GM12878 (cell line): ENCODE measurements around the gene TEKT5. TPM values are rescaled to one million over a fixed set of nuclear protein-coding genes. Genes with fewer than 3 reads are reported as not detected.

ENCODE experiments used
- ATAC-seq: fragments of 200-7000 bp; cut with Tn5 transposase; 3 replicates; pipeline ENCODE4 v1.9.1; 2020; ENCODE audit warnings: mild to moderate bottlenecking, moderate library complexity
- BruUV-seq: library from RNA; stranded (reverse); fragments of 400-500 nt; replicated peaks from 2 replicates; lab custom pipeline; 2021; lab: Mats Ljungman, UMichigan
- CTCF ChIA-PET: fragments of 300-600 bp; sonication (Branson Sonifier 250); formaldehyde crosslinking; extraction: SDS; loops from one replicate; lab custom pipeline; 2021; ENCODE audit warnings: inconsistent platforms; lab: Yijun Ruan, JAX
- POLR2A ChIA-PET: fragments of 350-600 bp; formaldehyde crosslinking; extraction: SDS; loops from one replicate; lab custom pipeline; 2021; ENCODE audit warnings: inconsistent platforms; lab: Charles Lee
- RAD21 ChIA-PET: fragments of 300-600 bp; sonication (Branson Sonifier 250); formaldehyde crosslinking; loops from one replicate; lab custom pipeline; 2023; ENCODE audit warnings: antibody characterized with exemption; ENCODE audit not compliant: unreplicated experiment; lab: Charles Lee
- SMC1A ChIA-PET: fragments of 300-600 bp; sonication (Branson Sonifier 250); formaldehyde crosslinking; loops from one replicate; lab custom pipeline; 2023; ENCODE audit not compliant: unreplicated experiment, uncharacterized antibody; lab: Charles Lee
- DNase-seq: peaks from one replicate; pipeline ENCODE4 v3.0.0-alpha.2; 2011; ENCODE audit warnings: low read depth, low spot score
- FAIRE-seq: peaks from 3 replicates; lab custom pipeline; 2011; peaks lifted over from hg19 to GRCh38; lab: Jason Lieb, UNC
- H2AFZ ChIP-seq: 2 replicates; pipeline ENCODE4 v1.6.0; 2011; ENCODE audit warnings: low read depth, low read length, control low read depth; ENCODE audit not compliant: control insufficient read depth
- H3K27ac ChIP-seq: 2 replicates; pipeline ENCODE4 v1.5.1; 2011; ENCODE audit warnings: control low read depth; ENCODE audit not compliant: control insufficient read depth, insufficient read depth
- H3K27me3 ChIP-seq, 2 experiments: replicated peaks in 1 of 2; 2 replicates each; pipeline versions ENCODE4 v1.6.0 to v1.6.1; 2011; ENCODE audit warnings: low read length in 1 of 2; ENCODE audit not compliant: control insufficient read depth in 2 of 2, insufficient read depth in 2 of 2
- H3K36me3 ChIP-seq, 2 experiments: 2 replicates each; pipeline ENCODE4 v1.5.1; 2011; ENCODE audit warnings: low read length in 1 of 2; ENCODE audit not compliant: control insufficient read depth in 2 of 2, insufficient read depth in 2 of 2
- H3K4me1 ChIP-seq: 2 replicates; pipeline ENCODE4 v1.6.1; 2011; ENCODE audit warnings: mild to moderate bottlenecking, low read length, moderate library complexity, mixed read lengths; ENCODE audit not compliant: control insufficient read depth, insufficient read depth
- H3K4me2 ChIP-seq: 2 replicates; pipeline ENCODE4 v1.6.0; 2011; ENCODE audit warnings: control low read depth; ENCODE audit not compliant: control insufficient read depth, insufficient read depth
- H3K4me3 ChIP-seq: fragments of 200-600 bp; sonication (generic); 2 replicates; pipeline ENCODE4 v1.5.1; 2016
- H3K79me2 ChIP-seq: 2 replicates; pipeline ENCODE4 v1.6.0; 2011; ENCODE audit warnings: low read length; ENCODE audit not compliant: control insufficient read depth, insufficient read depth
- H3K9ac ChIP-seq: 2 replicates; pipeline ENCODE4 v1.8.0; 2011; ENCODE audit warnings: low read length, control low read depth, mixed read lengths; ENCODE audit not compliant: control insufficient read depth, insufficient read depth
- H3K9me3 ChIP-seq: replicated peaks from 3 replicates; pipeline ENCODE4 v1.5.1; 2011; ENCODE audit warnings: mild to moderate bottlenecking, low read length; ENCODE audit not compliant: control insufficient read depth, insufficient read depth
- H4K20me1 ChIP-seq: 2 replicates; pipeline ENCODE4 v1.6.0; 2011; ENCODE audit not compliant: control insufficient read depth, insufficient read depth
- ASH2L ChIP-seq: fragments of 300-600, 200-600 bp; sonication (generic); IDR thresholded peaks from 2 replicates; pipeline ENCODE4 v1.6.1; 2017; ENCODE audit warnings: low read depth, mild to moderate bottlenecking, borderline replicate concordance
- BRCA1 ChIP-seq: IDR thresholded peaks from 2 replicates; pipeline ENCODE4 v1.6.1; 2011; ENCODE audit warnings: low read depth, low read length, improper control_type of control experiment
- CBFB ChIP-seq: IDR thresholded peaks from 2 replicates; pipeline ENCODE4 v1.6.1; 2016; ENCODE audit warnings: antibody characterized with exemption, low read depth
- CREM ChIP-seq: IDR thresholded peaks from 2 replicates; pipeline ENCODE4 v1.6.1; 2014; ENCODE audit warnings: antibody characterized with exemption, low read depth
- FOXK2 ChIP-seq: fragments of 450-650 bp; IDR thresholded peaks from 2 replicates; pipeline ENCODE4 v1.6.1; 2017; ENCODE audit warnings: mild to moderate bottlenecking, moderate library complexity
- RBBP5 ChIP-seq: fragments of 200-600 bp; sonication (generic); conservative IDR thresholded peaks from 2 replicates; pipeline ENCODE4 v1.6.1; 2016
- RUNX3 ChIP-seq: IDR thresholded peaks from 2 replicates; pipeline ENCODE4 v1.6.1; 2012; ENCODE audit warnings: low read length, inconsistent platforms
- SREBF1 ChIP-seq: IDR thresholded peaks from 2 replicates; pipeline ENCODE4 v1.6.1; 2012; ENCODE audit warnings: mild to moderate bottlenecking, low read length
- ZNF274 ChIP-seq: IDR thresholded peaks from one replicate; pipeline ENCODE4 v1.8.0; 2011; ENCODE audit not compliant: insufficient read length, insufficient read depth
- WGBS: methylation state at CpG from one replicate; pipeline ENCODE4 v1.1.6; 2016; ENCODE audit warnings: low lambda C conversion rate; ENCODE audit not compliant: insufficient replicate concordance, insufficient coverage; ENCODE audit errors: missing lambda C conversion rate; 5-methylcytosine and 5-hydroxymethylcytosine counted together
- in situ Hi-C: fragments of 300-500 bp; cut with MboI; formaldehyde crosslinking; loops from 9 replicates; pipeline ENCODE4 v1.14.3; 2018; ENCODE audit warnings: mixed read lengths
- intact Hi-C: fragments of 100-400 bp; cut with micrococcal nuclease; formaldehyde crosslinking; loops from one replicate; pipeline ENCODE4 v1.14.2; 2022; ENCODE audit not compliant: unreplicated experiment
- polyA plus RNA-seq, 11 experiments: library from polyadenylated mRNA; depleted of rRNA in 4 of 11; unstranded in 6 of 11; stranded (reverse) in 5 of 11; fragments of >200 nt; fragmentation: Nextera tagmentation in 4 of 11; fragmentation: Illumina TruSeq in 1 of 11; extraction: Ambion mirVana in 4 of 11; extraction: Trizol in 1 of 11; gene quantifications; 1 replicate in 1 of 11; 2 replicates in 10 of 11; pipeline versions ENCODE4 v1.2.1 to v1.2.3, GENCODE V29; 2011 to 2016; ENCODE audit warnings: inconsistent platforms in 2 of 11, missing spikeins in 2 of 11, low read depth in 1 of 11
- total RNA-seq, 4 experiments: library from RNA; depleted of rRNA in 3 of 4; stranded (reverse); fragments of >200 nt in 3 of 4; fragmentation: Illumina TruSeq in 1 of 4; extraction: Trizol in 1 of 4; gene quantifications; 2 replicates each; pipeline versions ENCODE4 v1.2.1 to v1.2.3, GENCODE V29; 2013 to 2021
- TF ChIP-seq, protein P1 (sequence below): IDR thresholded peaks from 2 replicates; pipeline ENCODE4 v1.6.1; 2011; ENCODE audit warnings: borderline replicate concordance, low read depth, mild to moderate bottlenecking, moderate library complexity, mixed read lengths, low read length; ENCODE audit not compliant: insufficient read depth; ENCODE audit errors: extremely low read length

TEKT5 gene
- total and polyA plus RNA-seq, 10 of the 15 experiments (the other 5 are each of a cell fraction or from before 2014, with no cell fraction given): 0.19 to 2.2 (median 0.68) TPM; not detected in 1

DNA sequence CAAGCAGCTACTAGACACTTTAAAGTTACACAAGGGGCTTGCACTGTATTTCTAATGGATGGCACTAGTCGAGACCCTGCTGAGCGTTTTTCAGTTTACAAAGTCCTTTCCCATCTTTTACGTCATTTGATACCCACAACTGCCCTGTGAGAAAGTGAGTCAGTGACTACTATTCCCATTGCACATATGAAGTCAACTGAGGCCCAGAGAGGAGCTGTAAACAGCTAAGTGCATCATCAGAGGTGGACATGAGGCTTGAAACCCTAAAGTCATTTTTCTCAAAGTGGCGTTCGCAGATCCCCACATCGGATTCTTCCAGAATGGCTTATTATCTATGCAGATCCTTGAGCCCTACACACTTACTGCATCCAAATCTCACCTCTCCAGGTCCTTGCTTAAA is 50.6 kb downstream of the TEKT5 start:
- no peak overlapping the region for H3K9ac ChIP-seq
- in situ Hi-C loops (no loop called here), intact Hi-C loops (no loop called here)
- no peaks in the 10 kb centered on the region for H3K36me3 ChIP-seq
- no peak overlapping the region for H3K27ac ChIP-seq
- no TSS peak for BruUV-seq
- ChIA-PET POLR2A (no interaction called here), SMC1A (no interaction called here), RAD21 (no interaction called here), CTCF (no interaction called here)
- no peaks in the 10 kb centered on the region; a peak in 1 of 4 replicates for H3K27me3 ChIP-seq
- no peaks in the 10 kb centered on the region for H4K20me1 ChIP-seq
- ATAC-seq (no peak), FAIRE-seq (no peak), DNase-seq (no peak)
- WGBS: 59% methylated on average over 6 of the region's 6 CpGs
- H3K9me3 ChIP-seq: no peaks in the 10 kb centered on the region; the same call in 2 of the 3 replicates
- no peak overlapping the region for H2AFZ ChIP-seq
- H3K4me2 ChIP-seq: no peak overlapping the region
- TF ChIP-seq CREM (no peak), BRCA1 (no peak), RUNX3 (no peak), FOXK2 (no peak), ASH2L (no peak), ZNF274 (no peak), CBFB (no peak), SREBF1 (no peak), RBBP5 (no peak)
- TF ChIP-seq, protein P1, sequence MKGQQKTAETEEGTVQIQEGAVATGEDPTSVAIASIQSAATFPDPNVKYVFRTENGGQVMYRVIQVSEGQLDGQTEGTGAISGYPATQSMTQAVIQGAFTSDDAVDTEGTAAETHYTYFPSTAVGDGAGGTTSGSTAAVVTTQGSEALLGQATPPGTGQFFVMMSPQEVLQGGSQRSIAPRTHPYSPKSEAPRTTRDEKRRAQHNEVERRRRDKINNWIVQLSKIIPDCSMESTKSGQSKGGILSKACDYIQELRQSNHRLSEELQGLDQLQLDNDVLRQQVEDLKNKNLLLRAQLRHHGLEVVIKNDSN: no peak
- H3K79me2 ChIP-seq: no peaks in the 10 kb centered on the region
- peaks cover 4% of the 10 kb centered on the region; the same call in 1 of the 2 replicates for H3K4me1 ChIP-seq
- H3K4me3 ChIP-seq: no peak overlapping the region
